Gastroesophageal sphincter (tissue), 3 donors: Measurements from ENCODE around the gene UNC13B.

Experiments
- CTCF ChIP-seq, 4 experiments: fragments of 200-600 bp in 2 of 4; fragments of 450-650 bp in 2 of 4; sonication (generic) in 1 of 4; IDR thresholded peaks; one replicate each; pipeline ENCODE4 v1.5.1; 2017 to 2019; ENCODE audit warnings: antibody characterized with exemption in 4 of 4, mild to moderate bottlenecking in 2 of 4, moderate library complexity in 2 of 4
- EP300 ChIP-seq: sonication (generic); formaldehyde crosslinking; IDR thresholded peaks from one replicate; pipeline ENCODE4 v1.6.1; 2017; ENCODE audit warnings: antibody characterized with exemption, mild to moderate bottlenecking
- POLR2A ChIP-seq, 2 donors: fragments of 450-650 bp; IDR thresholded peaks; one replicate each; pipeline ENCODE4 v1.6.1; 2017; ENCODE audit warnings: antibody characterized with exemption in 2 of 2, mild to moderate bottlenecking in 2 of 2, moderate library complexity in 1 of 2
- POLR2AphosphoS5 ChIP-seq: sonication (generic); formaldehyde crosslinking; IDR thresholded peaks from one replicate; pipeline ENCODE4 v1.6.1; 2017; ENCODE audit warnings: antibody characterized with exemption

- TF ChIP-seq POLR2AphosphoS5 (no peak), CTCF (IDR thresholded peaks at IDR 0.05) (no peak), POLR2A (IDR thresholded peaks at IDR 0.05) (no peak), EP300 (no peak)
Observed at GRCh38 chr9:35203528-35203927, 41.7 kb downstream of the UNC13B start.
